ENCODE data around the gene TAS2R40. TPM values are rescaled to one million over a fixed set of nuclear protein-coding genes. Genes with fewer than 3 reads are reported as not detected.

Gene TAS2R40
- polyA plus RNA-seq, 1 of the 3 experiments (the other 2 are of a cell fraction) = not detected

DNA sequence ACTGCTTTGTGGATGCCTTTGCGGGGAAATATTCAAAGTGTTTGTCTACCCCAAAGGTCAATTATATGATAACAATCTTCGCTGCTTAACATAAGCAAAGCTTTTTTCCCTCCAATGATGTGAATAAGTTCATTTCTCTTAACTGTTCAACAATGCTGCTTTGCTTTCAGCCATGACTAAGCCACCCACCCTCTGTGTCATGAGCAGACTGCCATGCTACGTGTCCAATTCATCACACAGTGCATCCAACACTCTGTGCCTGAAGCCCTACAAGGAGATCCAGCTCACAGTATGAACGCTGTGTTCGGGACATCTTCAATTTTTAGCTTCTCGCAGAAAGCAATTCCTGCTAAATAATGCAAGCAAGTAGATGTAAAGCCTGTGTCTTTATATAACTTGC lies 5.7 kb upstream of the TAS2R40 start (continued):
- TF ChIP-seq GABPA (IDR thresholded peaks at IDR 0.05; ENCODE audit: low read depth) = no peak
- no peak for TF ChIP-seq CHD2 (IDR thresholded peaks at IDR 0.05; ENCODE audit: low read length, partially characterized antibody)
- TF ChIP-seq GATA2 (CRISPR knock-in tag; IDR thresholded peaks at IDR 0.05) = no peak
- no peak for TF ChIP-seq POLR2AphosphoS5 (IDR thresholded peaks at IDR 0.05; ENCODE audit: low read depth, low read length)

DNA sequence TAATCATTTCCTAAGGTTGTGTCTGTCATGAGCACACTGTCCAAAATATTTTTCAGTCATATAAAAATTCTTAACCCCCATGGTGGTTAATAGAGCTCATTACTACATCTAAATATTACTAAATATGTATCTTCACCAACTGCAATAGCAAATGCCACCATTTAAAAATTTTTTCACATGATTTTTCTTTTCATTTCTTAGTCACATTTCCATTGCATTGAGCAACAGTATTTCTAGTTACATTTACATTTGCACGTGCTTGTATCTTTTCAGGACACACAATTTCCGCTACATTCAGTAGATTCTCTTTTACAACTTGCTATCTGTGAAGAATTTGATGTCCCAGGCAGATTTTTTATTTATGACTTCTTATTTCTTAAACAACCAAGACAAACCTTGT lies 5.2 kb upstream of the TAS2R40 start:
- Histone ChIP-seq H3K27ac (ENCODE audit: low read depth in 2 of 2, low read length in 1 of 2) (no peak overlapping the region), H2AFZ (ENCODE audit: low read depth) (no peak overlapping the region), H3K36me3 (replicated peaks in 1 of 2; ENCODE audit: control insufficient read depth in 1 of 2, insufficient read depth in 2 of 2, low read length in 1 of 2) (no peaks in the 10 kb centered on the region), H3K9ac (no peak overlapping the region), H3K79me2 (ENCODE audit: insufficient read depth) (no peaks in the 10 kb centered on the region), H3K9me3 (no peaks in the 10 kb centered on the region), H3K4me1 (ENCODE audit: control insufficient read depth in 1 of 2, insufficient read depth in 2 of 2, low read depth in 1 of 2, low read length in 1 of 2) (no peaks in the 10 kb centered on the region), H3K4me2 (no peak overlapping the region), H3K4me3 (ENCODE audit: low read depth in 2 of 2, low read length in 1 of 2) (no peak overlapping the region), H3F3A (replicated peaks; ENCODE audit: insufficient read depth) (no peaks in the 10 kb centered on the region), H3K27me3 (ENCODE audit: insufficient read depth) (peaks cover 8% of the 10 kb centered on the region; the same call in 1 of the 2 replicates), H4K20me1 (ENCODE audit: insufficient read depth) (no peaks in the 10 kb centered on the region), H3K9me2 (no peaks in the 10 kb centered on the region)
- no peak for DNase-seq
- WGBS (ENCODE audit: low lambda C conversion rate) = 60% methylated on average over 2 of the region's 2 CpGs
- CTCF ChIA-PET = interaction anchor here (1.3 to 11.5 kb wide), 4 partner anchors 23 to 681 kb away, joined by 3 to 450 read pairs (median 34); no protein-coding TSS in a partner anchor
- TF ChIP-seq, protein P1, sequence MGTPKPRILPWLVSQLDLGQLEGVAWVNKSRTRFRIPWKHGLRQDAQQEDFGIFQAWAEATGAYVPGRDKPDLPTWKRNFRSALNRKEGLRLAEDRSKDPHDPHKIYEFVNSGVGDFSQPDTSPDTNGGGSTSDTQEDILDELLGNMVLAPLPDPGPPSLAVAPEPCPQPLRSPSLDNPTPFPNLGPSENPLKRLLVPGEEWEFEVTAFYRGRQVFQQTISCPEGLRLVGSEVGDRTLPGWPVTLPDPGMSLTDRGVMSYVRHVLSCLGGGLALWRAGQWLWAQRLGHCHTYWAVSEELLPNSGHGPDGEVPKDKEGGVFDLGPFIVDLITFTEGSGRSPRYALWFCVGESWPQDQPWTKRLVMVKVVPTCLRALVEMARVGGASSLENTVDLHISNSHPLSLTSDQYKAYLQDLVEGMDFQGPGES (IDR thresholded peaks at IDR 0.05; ENCODE audit: low read depth, low read length) = no peak
- TF ChIP-seq, protein P2, sequence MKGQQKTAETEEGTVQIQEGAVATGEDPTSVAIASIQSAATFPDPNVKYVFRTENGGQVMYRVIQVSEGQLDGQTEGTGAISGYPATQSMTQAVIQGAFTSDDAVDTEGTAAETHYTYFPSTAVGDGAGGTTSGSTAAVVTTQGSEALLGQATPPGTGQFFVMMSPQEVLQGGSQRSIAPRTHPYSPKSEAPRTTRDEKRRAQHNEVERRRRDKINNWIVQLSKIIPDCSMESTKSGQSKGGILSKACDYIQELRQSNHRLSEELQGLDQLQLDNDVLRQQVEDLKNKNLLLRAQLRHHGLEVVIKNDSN (IDR thresholded peaks at IDR 0.05; ENCODE audit: borderline replicate concordance, low read depth) = no peak
- no peak for TF ChIP-seq FOXJ3 (CRISPR knock-in tag; IDR thresholded peaks at IDR 0.05)
- TF ChIP-seq GABPA (IDR thresholded peaks at IDR 0.05; ENCODE audit: low read depth) = no peak
- POLR2A ChIA-PET = no interaction called here

DNA sequence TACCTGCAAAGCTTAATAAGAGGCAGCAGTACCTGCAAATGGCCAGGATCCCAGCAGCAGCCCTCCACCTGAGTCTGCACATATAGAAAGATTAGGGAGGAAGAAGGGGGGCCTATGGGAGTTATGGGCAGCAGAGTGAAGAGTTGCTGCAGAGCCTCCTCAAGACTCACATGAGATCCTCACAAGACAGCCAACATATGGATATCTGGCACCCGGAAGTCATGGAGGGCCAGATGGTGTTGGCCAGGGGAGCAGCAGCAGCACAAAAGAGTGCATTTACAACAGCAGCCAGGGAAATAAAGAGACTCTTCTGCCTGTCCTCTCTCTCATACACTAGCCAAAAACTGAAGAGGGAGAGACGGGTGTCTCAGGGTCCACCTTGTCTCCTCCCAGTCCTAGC lies 4.0 kb upstream of the TAS2R40 start:
- no peaks in the 10 kb centered on the region for H3K9me2 ChIP-seq
- no peak for DNase-seq
- no peak overlapping the region for H3K27ac ChIP-seq (ENCODE audit: low read depth in 2 of 2, low read length in 1 of 2)
- no peaks in the 10 kb centered on the region for H3K4me1 ChIP-seq (ENCODE audit: control insufficient read depth in 1 of 2, insufficient read depth in 2 of 2, low read depth in 1 of 2, low read length in 1 of 2)
- H3K9ac ChIP-seq = no peak overlapping the region
- no peak overlapping the region for H3K4me2 ChIP-seq
- H3K27me3 ChIP-seq (ENCODE audit: insufficient read depth) = peaks cover 19% of the 10 kb centered on the region; the same call in 1 of the 2 replicates
- WGBS (ENCODE audit: low lambda C conversion rate) = 41% methylated on average over 2 of the region's 2 CpGs
- no peak overlapping the region for H2AFZ ChIP-seq (ENCODE audit: low read depth)
- H3K36me3 ChIP-seq (replicated peaks in 1 of 2; ENCODE audit: control insufficient read depth in 1 of 2, insufficient read depth in 2 of 2, low read length in 1 of 2) = no peaks in the 10 kb centered on the region
- no peaks in the 10 kb centered on the region for H3K9me3 ChIP-seq
- CTCF ChIA-PET = interaction anchor here (1.0 to 11.5 kb wide), 3 partner anchors 22 to 364 kb away, joined by 3 to 450 read pairs (median 32); no protein-coding TSS in a partner anchor
- H3K4me3 ChIP-seq (ENCODE audit: low read depth in 2 of 2, low read length in 1 of 2) = no peak overlapping the region
- H3F3A ChIP-seq (replicated peaks; ENCODE audit: insufficient read depth) = no peaks in the 10 kb centered on the region
- H4K20me1 ChIP-seq (ENCODE audit: insufficient read depth) = no peaks in the 10 kb centered on the region
- POLR2A ChIA-PET = no interaction called here
- no peaks in the 10 kb centered on the region for H3K79me2 ChIP-seq (ENCODE audit: insufficient read depth)
- TF ChIP-seq TEAD4 (IDR thresholded peaks at IDR 0.05; ENCODE audit: borderline replicate concordance, insufficient read depth) (no peak), FOXJ3 (CRISPR knock-in tag; IDR thresholded peaks at IDR 0.05) (no peak), TAF1 (IDR thresholded peaks at IDR 0.05; ENCODE audit: borderline replicate concordance, low read depth, low read length) (no peak), SIN3A (IDR thresholded peaks at IDR 0.05; ENCODE audit: borderline replicate concordance, low read depth, low read length) (no peak), EP300 (IDR thresholded peaks at IDR 0.05; ENCODE audit: borderline replicate concordance in 1 of 2, low read depth in 1 of 2, low read length in 1 of 2) (no peak), RCOR1 (IDR thresholded peaks at IDR 0.05; ENCODE audit: low read length) (no peak), MEF2A (IDR thresholded peaks at IDR 0.05; ENCODE audit: borderline replicate concordance, low read depth) (no peak), ELF1 (IDR thresholded peaks at IDR 0.05) (no peak), YY1 (IDR thresholded peaks at IDR 0.05; ENCODE audit: low read depth) (no peak), MXI1 (IDR thresholded peaks at IDR 0.05; ENCODE audit: low read depth, low read length) (no peak), CHD2 (IDR thresholded peaks at IDR 0.05; ENCODE audit: low read length, partially characterized antibody) (no peak), FOSL2 (IDR thresholded peaks at IDR 0.05; ENCODE audit: borderline replicate concordance, low read depth) (no peak), RFX5 (IDR thresholded peaks at IDR 0.05; ENCODE audit: low read length) (no peak)
- TF ChIP-seq, protein P3, sequence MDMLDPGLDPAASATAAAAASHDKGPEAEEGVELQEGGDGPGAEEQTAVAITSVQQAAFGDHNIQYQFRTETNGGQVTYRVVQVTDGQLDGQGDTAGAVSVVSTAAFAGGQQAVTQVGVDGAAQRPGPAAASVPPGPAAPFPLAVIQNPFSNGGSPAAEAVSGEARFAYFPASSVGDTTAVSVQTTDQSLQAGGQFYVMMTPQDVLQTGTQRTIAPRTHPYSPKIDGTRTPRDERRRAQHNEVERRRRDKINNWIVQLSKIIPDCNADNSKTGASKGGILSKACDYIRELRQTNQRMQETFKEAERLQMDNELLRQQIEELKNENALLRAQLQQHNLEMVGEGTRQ (IDR thresholded peaks at IDR 0.05; ENCODE audit: borderline replicate concordance, low read depth, low read length) = no peak
- TF ChIP-seq, protein P4, sequence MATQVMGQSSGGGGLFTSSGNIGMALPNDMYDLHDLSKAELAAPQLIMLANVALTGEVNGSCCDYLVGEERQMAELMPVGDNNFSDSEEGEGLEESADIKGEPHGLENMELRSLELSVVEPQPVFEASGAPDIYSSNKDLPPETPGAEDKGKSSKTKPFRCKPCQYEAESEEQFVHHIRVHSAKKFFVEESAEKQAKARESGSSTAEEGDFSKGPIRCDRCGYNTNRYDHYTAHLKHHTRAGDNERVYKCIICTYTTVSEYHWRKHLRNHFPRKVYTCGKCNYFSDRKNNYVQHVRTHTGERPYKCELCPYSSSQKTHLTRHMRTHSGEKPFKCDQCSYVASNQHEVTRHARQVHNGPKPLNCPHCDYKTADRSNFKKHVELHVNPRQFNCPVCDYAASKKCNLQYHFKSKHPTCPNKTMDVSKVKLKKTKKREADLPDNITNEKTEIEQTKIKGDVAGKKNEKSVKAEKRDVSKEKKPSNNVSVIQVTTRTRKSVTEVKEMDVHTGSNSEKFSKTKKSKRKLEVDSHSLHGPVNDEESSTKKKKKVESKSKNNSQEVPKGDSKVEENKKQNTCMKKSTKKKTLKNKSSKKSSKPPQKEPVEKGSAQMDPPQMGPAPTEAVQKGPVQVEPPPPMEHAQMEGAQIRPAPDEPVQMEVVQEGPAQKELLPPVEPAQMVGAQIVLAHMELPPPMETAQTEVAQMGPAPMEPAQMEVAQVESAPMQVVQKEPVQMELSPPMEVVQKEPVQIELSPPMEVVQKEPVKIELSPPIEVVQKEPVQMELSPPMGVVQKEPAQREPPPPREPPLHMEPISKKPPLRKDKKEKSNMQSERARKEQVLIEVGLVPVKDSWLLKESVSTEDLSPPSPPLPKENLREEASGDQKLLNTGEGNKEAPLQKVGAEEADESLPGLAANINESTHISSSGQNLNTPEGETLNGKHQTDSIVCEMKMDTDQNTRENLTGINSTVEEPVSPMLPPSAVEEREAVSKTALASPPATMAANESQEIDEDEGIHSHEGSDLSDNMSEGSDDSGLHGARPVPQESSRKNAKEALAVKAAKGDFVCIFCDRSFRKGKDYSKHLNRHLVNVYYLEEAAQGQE (IDR thresholded peaks at IDR 0.05; ENCODE audit: low read depth, low read length) = no peak

All from SK-N-SH (cell line).